ENCODE data around the gene L3MBTL4.
A peak's percentile ranks its signal among the peaks of the same experiment; 100 is the strongest.

Gene L3MBTL4

DNA sequence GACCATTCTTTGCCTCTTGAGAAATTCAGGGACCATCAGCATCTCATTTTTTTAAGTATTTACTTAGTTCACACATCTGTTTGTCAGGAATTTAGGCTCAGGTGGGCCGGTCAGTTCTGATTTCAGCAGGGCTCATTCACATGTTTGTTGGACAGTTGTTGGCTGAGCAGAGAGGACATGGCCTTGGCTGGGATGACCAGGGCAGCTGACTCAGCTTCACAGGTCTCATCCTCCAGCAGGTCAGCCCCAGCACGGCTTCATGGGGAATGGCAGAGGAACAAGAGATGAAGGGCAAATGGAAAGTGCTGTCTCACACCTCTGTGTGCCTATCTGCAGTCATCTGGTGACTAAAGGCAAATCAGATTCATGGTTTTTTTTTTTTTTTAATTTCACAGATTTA is 383.3 kb downstream of the L3MBTL4 start:
- H3K4me1 Mint-ChIP-seq: no peaks in the 10 kb centered on the region
- H3K36me3 Mint-ChIP-seq: no peaks in the 10 kb centered on the region
- H3K4me3 Mint-ChIP-seq: no peak overlapping the region

DNA sequence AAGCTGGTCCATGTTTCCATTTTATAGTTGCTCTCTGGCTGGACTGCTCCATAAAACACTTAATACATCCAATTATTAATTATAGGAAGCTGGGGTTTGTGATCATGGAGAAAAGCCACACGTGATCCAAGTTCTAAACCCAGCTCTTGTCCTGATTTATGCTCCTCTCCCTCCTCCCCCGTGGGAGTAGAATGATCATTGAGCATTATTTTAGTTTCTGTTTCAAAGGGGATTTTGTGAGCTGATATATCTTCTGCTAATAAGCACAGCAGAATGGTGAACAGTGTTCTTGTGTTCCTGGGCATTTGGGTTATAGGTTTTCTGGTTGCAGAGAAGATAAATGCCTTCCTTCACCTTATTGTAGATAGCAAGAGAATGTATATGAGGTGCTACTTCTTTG is 383.7 kb downstream of the L3MBTL4 start:
- Mint-ChIP-seq H3K27ac (no peak overlapping the region), H3K4me1 (no peaks in the 10 kb centered on the region), H3K27me3 (no peaks in the 10 kb centered on the region), H3K4me3 (no peak overlapping the region), H3K9me3 (peaks cover 4% of the 10 kb centered on the region), H3K36me3 (no peaks in the 10 kb centered on the region)
- ATAC-seq: no peak

More for the DNA sequence above, 383.3 kb downstream of the L3MBTL4 start:
- ATAC-seq: no peak
- Mint-ChIP-seq H3K27ac (no peak overlapping the region), H3K9me3 (peaks cover 7% of the 10 kb centered on the region), H3K27me3 (no peaks in the 10 kb centered on the region)

GRCh38 chr18:6024745-6025248 is 389.9 kb downstream of the L3MBTL4 start:
- Mint-ChIP-seq H3K27ac (no peak overlapping the region), H3K4me1 (no peaks in the 10 kb centered on the region), H3K27me3 (no peaks in the 10 kb centered on the region), H3K36me3 (no peaks in the 10 kb centered on the region), H3K4me3 (no peak overlapping the region), H3K9me3 (peaks cover 6% of the 10 kb centered on the region)
- ATAC-seq: no peak

- peaks cover 6% of the 10 kb centered on the region for H3K9me3 Mint-ChIP-seq
- H3K4me1 Mint-ChIP-seq: no peaks in the 10 kb centered on the region
- no peaks in the 10 kb centered on the region for H3K27me3 Mint-ChIP-seq
- H3K36me3 Mint-ChIP-seq: no peaks in the 10 kb centered on the region
- ATAC-seq: no peak
- no peak overlapping the region for H3K27ac Mint-ChIP-seq
- H3K4me3 Mint-ChIP-seq: no peak overlapping the region
These were observed 391.2 kb downstream of the L3MBTL4 start for GRCh38 chr18:6023551-6023950.

DNA sequence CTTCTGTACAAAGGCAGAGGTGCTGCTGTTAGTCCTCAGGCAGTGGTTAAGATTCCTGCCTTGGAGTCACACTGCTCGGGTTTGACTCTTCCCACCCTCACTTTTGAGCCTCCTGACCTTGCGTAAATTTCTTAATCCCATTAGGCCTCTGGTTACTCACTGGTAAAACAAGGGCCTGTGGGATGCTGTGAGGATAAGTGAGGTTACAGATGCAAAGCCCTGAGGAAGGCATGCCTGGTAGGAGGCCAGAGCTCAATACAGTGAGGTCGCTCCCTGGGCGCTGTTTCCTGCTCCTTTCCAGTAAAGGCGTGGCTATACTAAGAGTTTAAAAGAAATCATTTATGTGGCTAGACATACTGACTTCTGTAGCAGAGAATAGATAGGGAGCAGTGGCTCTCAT is 391.9 kb downstream of the L3MBTL4 start:
- Mint-ChIP-seq H3K27me3 (no peaks in the 10 kb centered on the region), H3K4me3 (no peak overlapping the region), H3K9me3 (peaks cover 6% of the 10 kb centered on the region), H3K36me3 (no peaks in the 10 kb centered on the region), H3K4me1 (no peaks in the 10 kb centered on the region), H3K27ac (no peak overlapping the region)
- no peak for ATAC-seq

GRCh38 chr18:6022074-6022444 is 392.7 kb downstream of the L3MBTL4 start:
- no peak for ATAC-seq
- no peak overlapping the region for H3K27ac Mint-ChIP-seq
- H3K27me3 Mint-ChIP-seq: no peaks in the 10 kb centered on the region

GRCh38 chr18:6021306-6022073 is 393.2 kb downstream of the L3MBTL4 start:
- H3K4me1 Mint-ChIP-seq: no peaks in the 10 kb centered on the region
- no peak overlapping the region for H3K27ac Mint-ChIP-seq
- H3K27me3 Mint-ChIP-seq: no peaks in the 10 kb centered on the region
- H3K9me3 Mint-ChIP-seq: peaks cover 6% of the 10 kb centered on the region
- H3K4me3 Mint-ChIP-seq: no peak overlapping the region
- H3K36me3 Mint-ChIP-seq: no peaks in the 10 kb centered on the region
- ATAC-seq: no peak

More at GRCh38 chr18:6022074-6022444, 392.7 kb downstream of the L3MBTL4 start:
- Mint-ChIP-seq H3K9me3 (peaks cover 6% of the 10 kb centered on the region), H3K4me3 (no peak overlapping the region), H3K36me3 (no peaks in the 10 kb centered on the region), H3K4me1 (no peaks in the 10 kb centered on the region)

DNA sequence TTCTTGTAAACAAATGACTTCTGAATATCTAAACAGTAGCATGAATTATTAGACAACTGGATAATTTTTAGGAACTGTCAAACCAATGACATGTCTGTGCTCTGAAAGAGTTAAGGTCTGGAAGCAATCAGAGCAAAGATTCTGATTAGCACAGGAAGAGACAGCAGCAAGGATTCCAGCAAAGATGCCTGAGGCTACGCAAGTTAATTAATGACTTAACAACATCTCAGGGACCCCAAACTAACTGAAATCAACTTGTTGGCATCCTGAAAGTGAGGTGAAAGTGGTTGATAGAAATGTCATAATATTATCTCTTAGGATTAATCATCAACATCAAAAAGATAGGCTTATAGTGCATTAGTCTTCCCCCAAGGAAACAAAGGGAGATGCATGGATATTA is 396.0 kb downstream of the L3MBTL4 start:
- H3K27ac Mint-ChIP-seq: no peak overlapping the region
- peaks cover 6% of the 10 kb centered on the region for H3K9me3 Mint-ChIP-seq
- H3K36me3 Mint-ChIP-seq: no peaks in the 10 kb centered on the region
- H3K4me3 Mint-ChIP-seq: no peak overlapping the region
- no peaks in the 10 kb centered on the region for H3K4me1 Mint-ChIP-seq
- no peak for ATAC-seq
- H3K27me3 Mint-ChIP-seq: no peaks in the 10 kb centered on the region

- Mint-ChIP-seq H3K9me3 (peaks cover 4% of the 10 kb centered on the region), H3K36me3 (no peaks in the 10 kb centered on the region), H3K4me1 (no peaks in the 10 kb centered on the region), H3K27ac (no peak overlapping the region), H3K27me3 (no peaks in the 10 kb centered on the region), H3K4me3 (no peak overlapping the region)
- no peak for ATAC-seq
These were observed 397.5 kb downstream of the L3MBTL4 start for GRCh38 chr18:6017171-6017570.

- Mint-ChIP-seq H3K4me3 (no peak overlapping the region), H3K9me3 (peaks cover 3% of the 10 kb centered on the region), H3K27ac (no peak overlapping the region), H3K4me1 (no peaks in the 10 kb centered on the region), H3K27me3 (no peaks in the 10 kb centered on the region), H3K36me3 (no peaks in the 10 kb centered on the region)
- no peak for ATAC-seq
These were observed 399.3 kb downstream of the L3MBTL4 start for GRCh38 chr18:6015364-6015763.

GRCh38 chr18:6013171-6013810 is 401.4 kb downstream of the L3MBTL4 start:
- Mint-ChIP-seq H3K27me3 (no peaks in the 10 kb centered on the region), H3K9me3 (no peaks in the 10 kb centered on the region), H3K36me3 (no peaks in the 10 kb centered on the region), H3K27ac (no peak overlapping the region), H3K4me1 (no peaks in the 10 kb centered on the region), H3K4me3 (no peak overlapping the region)
- no peak for ATAC-seq

- Mint-ChIP-seq H3K27ac (no peak overlapping the region), H3K4me1 (no peaks in the 10 kb centered on the region), H3K4me3 (no peak overlapping the region), H3K9me3 (peaks cover 6% of the 10 kb centered on the region), H3K27me3 (no peaks in the 10 kb centered on the region), H3K36me3 (peaks cover 6% of the 10 kb centered on the region)
- no peak for ATAC-seq
These were observed 403.8 kb downstream of the L3MBTL4 start for GRCh38 chr18:6010921-6011320.

DNA sequence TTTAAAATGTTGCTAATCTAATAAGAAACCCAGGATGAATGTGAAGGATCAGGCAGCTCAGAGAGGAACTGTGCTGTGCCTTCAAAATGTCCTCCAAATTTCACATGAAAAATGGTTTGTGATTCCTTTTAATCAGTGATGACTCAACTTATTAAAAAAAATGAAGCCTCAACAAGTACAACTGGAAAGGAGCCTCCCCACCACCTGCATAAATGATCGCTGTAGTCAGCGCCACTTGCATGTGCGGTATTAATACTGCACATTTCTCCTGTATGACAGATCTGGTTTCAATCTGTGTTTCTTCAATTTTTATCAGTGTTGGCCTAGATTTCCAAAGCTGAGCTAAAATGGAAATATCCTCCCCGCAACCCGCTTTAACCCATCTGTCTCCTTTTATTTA is 404.4 kb downstream of the L3MBTL4 start:
- Mint-ChIP-seq H3K27ac (no peak overlapping the region), H3K4me1 (no peaks in the 10 kb centered on the region), H3K9me3 (peaks cover 6% of the 10 kb centered on the region), H3K4me3 (no peak overlapping the region), H3K27me3 (no peaks in the 10 kb centered on the region), H3K36me3 (peaks cover 6% of the 10 kb centered on the region)
- ATAC-seq: no peak

DNA sequence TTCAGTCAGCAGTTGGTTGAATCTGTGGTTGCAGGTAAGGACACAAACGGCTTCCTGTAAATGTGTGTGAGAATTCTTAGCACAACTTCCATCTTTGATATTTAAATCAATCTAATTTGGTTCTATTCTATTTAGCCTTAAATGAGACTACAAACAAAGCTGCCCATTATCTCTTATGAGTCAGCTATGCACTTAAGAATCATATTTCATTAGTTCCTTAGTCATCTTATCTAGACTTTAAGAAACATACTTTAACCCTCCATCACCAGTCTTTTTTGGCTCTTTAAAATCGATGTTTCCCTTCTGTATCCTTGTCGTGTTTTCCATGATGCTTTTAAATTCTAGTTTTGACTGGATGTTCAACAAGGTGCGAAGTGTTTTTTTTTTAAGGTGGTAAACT is 405.0 kb downstream of the L3MBTL4 start:
- H3K27me3 Mint-ChIP-seq: no peaks in the 10 kb centered on the region

GRCh38 chr18:6004683-6005082 is 410.0 kb downstream of the L3MBTL4 start:
- Mint-ChIP-seq H3K27ac (no peak overlapping the region), H3K9me3 (peaks cover 8% of the 10 kb centered on the region), H3K4me1 (peaks cover 15% of the 10 kb centered on the region), H3K4me3 (no peak overlapping the region), H3K27me3 (no peaks in the 10 kb centered on the region), H3K36me3 (peaks cover 11% of the 10 kb centered on the region)
- peak; percentile 88 for ATAC-seq

More for the DNA sequence above, 405.0 kb downstream of the L3MBTL4 start:
- peaks cover 6% of the 10 kb centered on the region for H3K36me3 Mint-ChIP-seq
- H3K27ac Mint-ChIP-seq: no peak overlapping the region
- H3K4me3 Mint-ChIP-seq: no peak overlapping the region
- no peak for ATAC-seq
- peaks cover 2% of the 10 kb centered on the region for H3K4me1 Mint-ChIP-seq
- H3K9me3 Mint-ChIP-seq: peaks cover 6% of the 10 kb centered on the region

DNA sequence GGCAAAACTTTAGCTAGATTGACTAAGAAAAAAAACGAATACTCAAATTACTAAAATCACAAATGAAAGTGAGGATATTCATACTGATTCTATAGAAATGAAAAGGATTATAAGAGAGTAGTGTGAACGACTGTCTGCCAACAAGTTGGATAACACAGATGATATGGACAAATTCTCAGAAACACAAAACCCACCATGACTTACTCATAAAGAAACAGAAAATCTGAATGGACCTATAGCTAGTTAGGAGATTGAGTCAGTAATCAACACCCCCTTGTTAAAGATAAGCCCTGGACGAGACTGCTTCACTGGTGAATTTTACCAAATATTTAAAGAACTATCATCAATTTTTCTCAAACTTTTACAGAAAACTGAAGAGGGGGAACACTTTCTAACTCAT is 410.6 kb downstream of the L3MBTL4 start:
- H3K4me3 Mint-ChIP-seq: no peak overlapping the region
- H3K27ac Mint-ChIP-seq: no peak overlapping the region
- H3K9me3 Mint-ChIP-seq: peaks cover 10% of the 10 kb centered on the region
- peak; percentile 60 for ATAC-seq
- no peaks in the 10 kb centered on the region for H3K27me3 Mint-ChIP-seq
- peaks cover 15% of the 10 kb centered on the region for H3K4me1 Mint-ChIP-seq
- H3K36me3 Mint-ChIP-seq: peaks cover 12% of the 10 kb centered on the region
